HG02571 (cell line): ENCODE results near the gene TASOR2.
A peak's percentile ranks its signal among the peaks of the same experiment; 100 is the strongest.

Experiments
- ATAC-seq: cut with Tn5 transposase; IDR thresholded peaks from one replicate; pipeline ENCODE4 v1.9.1; 2021; ENCODE audit warnings: mild to moderate bottlenecking, moderate library complexity; ENCODE audit not compliant: unreplicated experiment

TASOR2 gene, protein sequence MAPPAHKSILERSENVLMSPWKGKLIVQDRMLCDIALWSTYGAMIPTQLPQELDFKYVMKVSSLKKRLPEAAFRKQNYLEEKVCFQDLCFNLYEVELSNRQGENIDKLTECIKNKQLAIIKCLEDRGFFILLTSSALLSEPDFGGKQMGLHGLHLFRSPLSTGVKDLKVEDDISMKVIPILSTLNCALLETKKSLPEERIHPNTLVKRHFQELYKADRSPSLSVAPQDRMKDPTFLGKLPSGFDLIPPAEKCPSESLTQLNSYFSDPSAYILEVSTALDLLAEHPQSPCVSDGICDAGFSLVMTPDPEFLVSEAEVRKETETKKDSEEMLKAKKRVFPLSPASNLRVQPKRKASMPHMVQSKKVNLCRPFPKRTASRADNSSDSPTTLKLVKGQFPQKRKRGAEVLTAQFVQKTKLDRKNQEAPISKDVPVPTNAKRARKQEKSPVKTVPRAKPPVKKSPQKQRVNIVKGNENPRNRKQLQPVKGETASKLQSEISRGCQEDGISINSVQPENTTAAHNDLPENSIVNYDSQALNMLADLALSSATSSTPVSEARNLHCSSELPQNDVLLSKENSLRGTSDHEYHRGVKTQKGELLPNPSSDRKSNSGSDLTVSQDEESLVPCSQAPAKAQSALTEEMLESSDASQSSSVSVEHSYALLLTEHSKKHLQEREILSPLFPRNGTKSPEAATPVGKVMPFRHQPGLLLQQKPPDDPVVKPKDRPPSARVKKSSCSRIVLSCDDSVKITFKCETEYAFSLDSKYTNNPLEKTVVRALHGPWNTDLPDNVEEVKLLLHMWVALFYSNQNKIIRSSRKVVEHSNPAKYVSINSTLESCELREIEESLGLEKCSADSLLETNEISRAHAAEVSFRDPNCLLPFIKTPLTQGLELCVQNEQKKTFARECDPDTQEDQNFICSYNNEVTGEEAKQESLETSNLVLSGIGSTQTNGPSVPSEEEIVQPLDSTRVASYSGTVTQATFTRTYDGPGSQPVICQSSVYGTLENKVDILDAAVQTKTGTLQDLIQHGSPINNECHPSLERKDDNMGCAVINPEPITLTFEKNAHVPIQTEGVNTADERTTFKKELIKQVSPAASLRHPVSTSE (N-terminal part only)

GRCh38 chr10:5684318-5684970 lies at the start of gene TASOR2:
TASOR2 (plus strand) TSS chr10:5684838; CDS start chr10:5720643, 35,805 bp downstream.
- peak; percentile 68 for ATAC-seq

DNA sequence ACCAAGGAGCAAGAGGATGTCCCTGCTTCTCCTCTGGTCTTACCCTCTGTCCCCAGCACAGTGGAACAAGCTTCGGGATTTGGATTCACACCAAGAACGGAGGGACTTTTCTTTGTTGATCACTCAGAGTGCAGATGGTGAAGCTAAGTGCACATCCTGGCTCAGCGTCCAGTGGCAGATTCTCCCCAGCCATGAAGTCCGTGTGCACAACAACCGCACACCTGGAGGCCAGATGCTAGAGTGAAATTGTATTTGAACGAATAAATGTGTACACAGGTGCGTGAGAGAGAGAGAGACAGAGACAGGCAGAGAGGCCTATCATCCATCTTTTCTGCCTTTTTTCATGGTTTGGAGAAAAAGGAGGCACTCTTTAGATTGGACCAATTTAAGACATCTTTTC lies 49.7 kb upstream of the TASOR2 start:
- no peak for ATAC-seq

DNA sequence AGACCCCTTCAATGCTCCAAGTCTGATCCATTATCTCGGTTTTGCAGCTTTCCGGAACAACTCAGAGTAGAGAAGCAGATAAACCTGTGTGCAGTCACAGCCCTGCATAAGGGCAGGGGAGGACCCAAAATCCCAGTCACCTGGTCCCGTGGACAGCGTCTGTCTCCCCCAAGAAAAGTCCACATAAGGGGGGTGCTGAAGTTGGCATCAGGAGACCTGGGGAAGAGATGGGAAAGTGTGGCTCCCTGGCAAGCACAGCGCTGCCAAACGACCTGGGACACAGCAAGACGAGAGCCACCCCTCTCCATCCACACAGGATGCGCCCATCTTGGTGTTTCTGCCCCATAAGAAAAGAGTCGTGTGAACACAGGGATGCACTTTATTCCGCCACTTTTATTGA lies 46.1 kb upstream of the TASOR2 start:
- ATAC-seq = no peak

DNA sequence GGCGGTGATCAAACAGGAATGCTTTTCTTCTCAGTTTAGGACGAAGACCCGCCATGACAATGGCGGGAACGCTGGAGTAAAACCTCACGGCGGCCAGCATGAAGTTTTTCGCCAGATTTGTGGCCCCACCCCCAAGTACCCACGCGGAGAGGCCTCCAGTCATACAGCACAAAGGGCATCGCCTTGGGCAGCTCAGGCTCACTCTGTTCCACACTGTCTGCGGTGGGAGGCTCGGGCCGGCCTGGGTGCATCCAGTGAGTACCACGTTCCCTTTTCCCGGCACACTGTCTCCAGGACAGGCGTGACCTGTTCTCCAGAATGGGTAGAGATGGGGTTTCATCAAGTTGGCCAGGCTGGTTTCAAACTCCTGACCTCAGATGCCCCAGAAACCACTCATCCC lies 45.6 kb upstream of the TASOR2 start:
- no peak for ATAC-seq

DNA sequence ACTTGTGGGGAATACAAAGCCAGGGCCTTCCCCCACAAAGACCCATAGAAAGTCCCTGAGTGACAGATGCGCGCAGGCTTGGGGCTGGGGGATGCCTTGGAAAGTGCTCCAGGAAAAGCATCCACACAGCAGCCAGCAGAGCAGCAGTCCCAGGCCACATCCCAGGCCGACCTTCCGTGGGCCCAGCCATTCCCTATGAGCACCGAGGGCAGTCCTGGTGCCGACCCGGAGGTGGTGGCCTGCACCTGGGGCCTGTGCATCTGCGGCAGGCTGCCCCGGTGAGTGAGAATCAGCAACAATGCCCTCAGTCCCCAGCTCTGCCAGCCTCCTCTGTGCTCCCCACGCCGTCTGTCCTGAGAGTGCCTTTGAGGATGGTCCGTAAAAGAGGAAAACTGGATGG lies 44.6 kb upstream of the TASOR2 start:
- no peak for ATAC-seq

DNA sequence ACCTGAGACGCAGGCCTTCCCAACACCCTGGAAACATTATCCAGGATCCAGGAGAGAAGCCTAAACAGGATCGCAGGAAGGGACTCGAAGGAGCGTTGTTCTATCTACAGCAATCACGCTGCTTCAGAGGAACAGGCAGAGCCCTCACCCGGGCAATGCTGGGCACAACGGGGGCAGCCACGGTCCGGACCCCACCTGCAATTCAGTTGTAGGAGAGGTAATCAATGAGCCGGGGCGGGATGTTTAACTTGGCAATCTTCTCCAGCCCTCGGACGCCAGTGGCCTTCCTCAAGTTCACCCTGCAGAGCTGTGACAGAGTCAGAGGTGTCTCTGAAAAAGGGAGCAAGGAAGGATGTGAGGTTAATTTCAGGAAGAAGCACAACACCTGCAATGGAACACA lies 44.1 kb upstream of the TASOR2 start:
- no peak for ATAC-seq

DNA sequence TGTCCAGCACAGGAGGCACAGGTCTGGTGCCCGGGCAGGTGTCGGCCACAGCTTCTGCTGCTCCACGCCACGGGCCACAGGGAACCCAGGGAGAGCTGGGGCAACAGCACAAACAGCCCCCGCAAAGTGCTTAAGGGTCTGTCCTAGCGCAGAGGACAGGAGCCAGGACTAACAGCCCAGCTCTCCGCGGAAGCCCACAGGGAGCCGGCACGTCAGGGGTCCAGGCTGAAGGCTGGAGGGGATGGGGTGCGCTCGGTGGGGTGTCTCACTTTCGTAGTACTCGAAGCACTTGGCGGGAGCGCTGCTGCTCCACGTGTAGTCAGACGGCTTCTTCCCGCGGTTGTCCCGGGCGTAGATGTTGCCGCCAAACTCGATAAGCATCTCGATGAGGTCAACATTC lies 43.1 kb upstream of the TASOR2 start:
- no peak for ATAC-seq

DNA sequence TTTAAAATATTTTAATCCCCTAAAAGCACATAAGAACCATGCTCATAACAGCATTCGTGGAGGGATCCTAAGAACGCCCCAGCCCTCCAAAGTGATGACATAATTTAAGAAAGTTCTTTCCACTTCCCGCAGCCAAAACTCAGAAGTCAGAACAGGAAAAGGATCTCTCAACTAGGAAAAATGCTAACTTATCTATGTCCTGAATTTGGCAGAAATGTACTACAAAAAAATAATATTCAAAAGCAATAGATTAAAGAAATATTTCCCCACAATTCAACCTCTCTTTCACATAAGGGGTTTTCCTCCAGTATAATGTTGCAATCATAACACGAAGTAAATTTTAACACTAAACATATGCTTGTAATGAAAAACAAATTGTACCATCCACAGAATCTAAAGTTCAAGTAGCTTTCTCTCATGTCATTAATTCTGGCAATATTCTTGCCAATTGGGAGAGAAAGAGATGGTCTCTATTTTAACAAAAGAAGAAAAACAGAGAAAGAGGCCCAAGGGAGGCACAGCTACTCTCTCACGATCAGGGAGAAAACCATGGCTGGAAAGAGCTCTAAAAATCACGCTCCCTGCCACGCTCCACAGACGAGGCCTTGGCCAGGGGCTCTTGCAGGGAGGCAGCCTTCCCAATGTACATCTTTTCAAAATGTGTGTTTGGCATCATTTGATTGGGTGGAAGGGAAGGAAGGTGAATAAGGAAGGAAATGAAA lies 41.1 kb upstream of the TASOR2 start:
- ATAC-seq = no peak

GRCh38 chr10:5644930-5645329 lies 39.7 kb upstream of the TASOR2 start:
- no peak for ATAC-seq

DNA sequence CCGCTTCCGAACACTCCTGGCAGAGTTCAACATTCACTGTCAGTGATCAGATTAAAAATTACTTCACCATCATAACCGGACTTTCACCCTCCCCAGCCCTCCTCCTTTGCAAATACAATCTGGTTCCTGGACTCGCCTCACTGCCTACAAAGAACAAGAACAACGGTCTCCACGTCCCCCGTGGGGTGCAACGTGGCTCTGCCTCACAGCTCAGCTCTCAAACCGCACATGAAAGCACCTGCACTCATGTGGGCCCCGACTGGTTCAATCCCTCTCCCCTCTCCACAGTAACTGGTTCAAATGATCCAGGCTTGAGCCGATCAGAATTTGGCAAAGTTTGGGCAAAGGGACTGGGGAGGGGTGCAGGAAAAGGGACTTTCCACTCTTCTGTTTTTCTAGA lies 39.3 kb upstream of the TASOR2 start:
- no peak for ATAC-seq

- ATAC-seq = no peak
Observed at GRCh38 chr10:5645944-5646617, 38.6 kb upstream of the TASOR2 start.

GRCh38 chr10:5647507-5648240 lies 37.0 kb upstream of the TASOR2 start:
- ATAC-seq = no peak

DNA sequence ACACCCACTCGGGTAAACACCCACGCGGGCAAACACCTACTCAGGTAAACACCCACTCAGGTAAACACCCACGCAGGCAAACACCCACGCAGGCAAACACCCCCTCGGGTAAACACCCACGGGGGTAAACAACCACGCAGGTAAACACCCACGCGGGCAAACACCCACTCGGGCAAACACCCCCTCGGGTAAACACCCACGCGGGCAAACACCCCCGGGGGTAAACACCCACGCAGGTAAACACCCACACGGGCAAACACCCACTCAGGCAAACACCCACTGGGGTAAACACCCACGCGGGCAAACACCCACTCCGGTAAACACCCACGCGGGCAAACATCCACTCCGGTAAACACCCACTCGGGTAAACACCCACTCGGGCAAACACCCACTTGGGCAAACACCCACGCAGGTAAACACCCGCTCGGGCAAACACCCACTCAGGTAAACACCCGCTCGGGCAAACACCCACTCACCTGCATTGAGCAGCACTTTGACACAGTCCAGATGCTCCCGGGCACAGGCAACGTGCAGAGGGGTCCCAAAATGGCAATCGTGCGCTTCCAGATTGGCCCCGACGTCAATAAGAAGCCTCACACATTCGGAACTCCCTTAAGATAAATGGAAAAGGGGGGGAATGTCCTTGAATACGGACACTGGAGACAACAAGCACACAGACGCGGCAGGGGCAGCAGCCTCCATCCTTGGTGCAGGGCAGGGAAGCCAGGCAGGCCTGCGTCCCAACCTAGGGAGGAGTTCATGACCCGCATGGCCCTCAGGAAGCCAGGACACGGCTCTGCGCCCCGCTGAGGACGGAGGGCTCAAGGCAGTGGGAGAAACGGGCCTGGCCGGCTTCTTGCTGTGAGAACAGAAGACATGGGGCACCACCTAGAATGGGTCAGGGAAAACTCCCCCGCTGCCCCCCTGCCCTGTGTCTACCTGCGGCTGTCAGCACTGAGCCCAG lies 35.9 kb upstream of the TASOR2 start:
- no peak for ATAC-seq

DNA sequence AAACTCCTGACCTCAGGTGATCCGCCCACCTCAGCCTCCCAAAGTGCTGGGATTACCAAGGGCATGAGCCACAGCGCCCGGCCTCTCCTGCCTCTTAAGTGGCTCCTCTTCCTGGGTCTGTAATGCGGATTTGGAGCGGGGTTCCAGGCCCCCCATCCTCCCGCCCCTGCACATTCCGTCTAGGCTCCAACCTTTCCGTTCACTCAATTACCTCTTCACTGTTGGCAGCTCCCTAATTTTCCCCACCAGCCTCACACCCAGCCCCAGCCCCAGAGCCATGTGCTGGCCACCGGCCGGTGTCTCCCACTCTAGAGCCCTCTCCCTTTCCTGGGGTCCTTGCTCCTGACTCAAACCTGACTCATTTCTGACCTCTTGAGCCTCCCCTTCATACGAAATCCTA lies 34.9 kb upstream of the TASOR2 start:
- ATAC-seq = no peak

DNA sequence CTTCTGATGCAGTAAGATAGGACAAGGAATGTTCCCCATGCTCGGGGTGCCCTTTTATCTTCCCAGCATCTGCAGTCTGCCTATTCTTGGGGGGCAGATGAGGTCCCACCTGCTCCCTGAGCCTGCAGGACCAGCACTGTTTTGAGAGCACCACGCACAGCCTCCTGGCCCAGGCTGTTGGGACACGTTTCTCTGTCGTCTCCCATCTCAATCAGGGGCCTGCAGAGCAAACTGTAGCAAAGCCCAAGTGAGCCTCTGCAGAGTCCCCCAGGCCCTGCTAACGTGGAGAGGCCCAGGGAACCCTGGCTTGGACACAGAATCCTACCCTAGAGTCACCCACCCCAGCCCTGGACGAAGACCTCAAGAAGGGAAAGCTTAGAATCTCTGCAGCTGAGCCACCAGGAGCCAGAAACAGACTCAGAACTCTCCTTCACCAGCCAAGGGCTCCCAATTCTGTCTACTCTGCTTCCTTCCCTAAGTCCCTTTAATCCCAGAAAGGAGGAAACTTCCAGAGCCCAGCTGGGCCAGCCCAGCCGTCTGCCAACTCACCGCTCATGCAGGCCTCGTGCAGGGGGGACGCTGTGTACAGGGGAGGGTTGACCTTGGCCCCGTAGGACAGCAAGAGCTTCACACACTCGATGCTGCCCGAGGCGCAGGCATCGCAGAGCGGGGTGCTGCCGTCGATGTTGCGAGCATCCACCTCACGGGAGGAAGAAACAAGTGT lies 33.8 kb upstream of the TASOR2 start:
- no peak for ATAC-seq

DNA sequence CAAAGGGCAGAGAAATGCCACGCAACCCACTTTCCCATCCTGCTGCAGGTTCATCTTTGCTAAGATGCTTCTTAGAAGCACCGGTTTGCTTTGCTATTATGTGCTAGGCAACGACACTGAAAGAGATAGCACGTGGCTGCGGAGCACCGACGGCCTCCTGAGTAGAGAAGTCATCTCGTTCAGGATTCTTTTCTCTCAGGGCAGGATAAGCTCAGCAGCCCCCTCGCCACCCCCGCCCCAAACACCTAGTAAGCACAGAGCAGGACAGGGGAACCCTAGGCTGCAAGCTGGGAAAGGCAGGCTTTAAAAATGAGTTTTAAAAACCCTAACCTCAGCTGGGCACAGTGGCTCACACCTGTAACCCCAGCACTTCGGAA lies 33.3 kb upstream of the TASOR2 start:
- no peak for ATAC-seq

DNA sequence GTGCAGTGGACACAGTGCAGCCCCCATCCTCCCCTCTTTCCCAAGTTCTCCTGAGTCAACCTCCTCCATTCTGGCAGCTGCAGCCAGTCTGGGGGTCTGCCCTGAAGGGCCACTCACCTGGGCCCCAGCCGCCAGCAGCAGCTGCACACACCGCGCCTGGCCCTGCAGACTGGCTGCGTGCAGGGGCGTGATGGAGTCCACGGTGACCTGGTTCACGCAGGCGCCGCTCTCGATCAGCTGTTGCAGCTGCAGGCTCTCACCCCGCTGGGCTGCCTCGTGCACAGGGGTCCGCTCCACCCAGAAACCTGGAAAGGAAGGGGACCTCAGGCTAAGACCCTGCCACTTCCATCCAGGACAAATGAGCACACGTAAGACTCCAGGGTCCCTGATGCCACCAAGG lies 31.9 kb upstream of the TASOR2 start:
- no peak for ATAC-seq
